Caco-2 (cell line): ENCODE results near the gene TBCC. TPM values are rescaled to one million over a fixed set of nuclear protein-coding genes. Genes with fewer than 3 reads are reported as not detected.
"Not testable (repeated sequence)": the region's sequence is repeated elsewhere in the genome, so short reads cannot be mapped to it uniquely, and the experiment has no call there.

Experiments
- BruUV-seq: library from RNA; stranded (reverse); fragments of 400-500 nt; replicated peaks from 2 replicates; lab custom pipeline; 2021; lab: Mats Ljungman, UMichigan
- CTCF ChIA-PET: fragments of 300-600 bp; sonication (Branson Sonifier 250); formaldehyde crosslinking; loops from one replicate; lab custom pipeline; 2022; ENCODE audit warnings: antibody characterized with exemption; lab: Charles Lee
- POLR2A ChIA-PET: fragments of 300-600 bp; sonication (Branson Sonifier 250); formaldehyde crosslinking; loops from one replicate; lab custom pipeline; 2022; ENCODE audit warnings: antibody characterized with exemption; lab: Charles Lee
- DNase-seq, 2 experiments: peaks; one replicate each; pipeline versions ENCODE4 v3.0.0 to v3.0.0-alpha.2; 2020 to 2022
- H3K27me3 ChIP-seq: replicated peaks from 2 replicates; pipeline ENCODE4 v1.6.0; 2011; ENCODE audit warnings: low read length; ENCODE audit not compliant: control insufficient read depth, insufficient read depth
- H3K36me3 ChIP-seq: 2 replicates; pipeline ENCODE4 v1.5.1; 2011; ENCODE audit warnings: low read length; ENCODE audit not compliant: control insufficient read depth, insufficient read depth
- H3K4me1 ChIP-seq: fragments of 250-450 bp; sonication (Bioruptor Pico); 2 replicates; pipeline ENCODE4 v1.5.1; 2020; ENCODE audit warnings: mild to moderate bottlenecking
- H3K4me3 ChIP-seq: 2 replicates; pipeline ENCODE4 v1.5.1; 2011; ENCODE audit warnings: low read depth, mild to moderate bottlenecking, control low read depth, low read length
- H3K9me3 ChIP-seq: fragments of 250-450 bp; sonication (Bioruptor Pico); 2 replicates; pipeline ENCODE4 v1.5.1; 2020; ENCODE audit warnings: mild to moderate bottlenecking, moderate library complexity
- H3K27ac Mint-ChIP-seq: one replicate; pipeline ENCODE4 v1.8.0; 2022; ENCODE audit warnings: mixed read lengths; ENCODE audit not compliant: unreplicated experiment
- H3K27me3 Mint-ChIP-seq: one replicate; pipeline ENCODE4 v1.8.0; 2022; ENCODE audit warnings: mixed read lengths; ENCODE audit not compliant: insufficient read depth, unreplicated experiment
- H3K36me3 Mint-ChIP-seq: one replicate; pipeline ENCODE4 v1.8.0; 2022; ENCODE audit warnings: mild to moderate bottlenecking, mixed read lengths; ENCODE audit not compliant: insufficient read depth, unreplicated experiment
- H3K4me1 Mint-ChIP-seq: one replicate; pipeline ENCODE4 v1.8.0; 2022; ENCODE audit warnings: low read depth, mixed read lengths; ENCODE audit not compliant: unreplicated experiment
- H3K4me3 Mint-ChIP-seq: one replicate; pipeline ENCODE4 v1.8.0; 2022; ENCODE audit warnings: mild to moderate bottlenecking, moderate library complexity, mixed read lengths; ENCODE audit not compliant: unreplicated experiment
- H3K9me3 Mint-ChIP-seq: one replicate; pipeline ENCODE4 v1.8.0; 2022; ENCODE audit warnings: mixed read lengths; ENCODE audit not compliant: unreplicated experiment
- intact Hi-C: fragments of 100-400 bp; cut with micrococcal nuclease; formaldehyde crosslinking; loops from one replicate; pipeline ENCODE4 v1.10.0; 2022; ENCODE audit not compliant: unreplicated experiment
- total RNA-seq: library from RNA; stranded (reverse); gene quantifications from 2 replicates; pipeline ENCODE4 v1.2.3, GENCODE V29; 2022
- TF ChIP-seq, protein P1 (sequence below), 2 experiments: fragments of 200-600 bp in 1 of 2; IDR thresholded peaks; 1 replicate in 1 of 2; 2 replicates in 1 of 2; pipeline versions ENCODE4 v1.5.1 to v1.8.0; 2011 to 2022; ENCODE audit warnings: antibody characterized with exemption in 1 of 2, control low read depth in 1 of 2, inconsistent platforms in 1 of 2, low read depth in 1 of 2, low read length in 1 of 2, mild to moderate bottlenecking in 1 of 2, moderate library complexity in 1 of 2; ENCODE audit not compliant: insufficient read depth in 1 of 2, severe bottlenecking in 1 of 2, unreplicated experiment in 1 of 2

Gene TBCC
- total RNA-seq, 1 experiment from 2014 or later, result 20.4 TPM

DNA sequence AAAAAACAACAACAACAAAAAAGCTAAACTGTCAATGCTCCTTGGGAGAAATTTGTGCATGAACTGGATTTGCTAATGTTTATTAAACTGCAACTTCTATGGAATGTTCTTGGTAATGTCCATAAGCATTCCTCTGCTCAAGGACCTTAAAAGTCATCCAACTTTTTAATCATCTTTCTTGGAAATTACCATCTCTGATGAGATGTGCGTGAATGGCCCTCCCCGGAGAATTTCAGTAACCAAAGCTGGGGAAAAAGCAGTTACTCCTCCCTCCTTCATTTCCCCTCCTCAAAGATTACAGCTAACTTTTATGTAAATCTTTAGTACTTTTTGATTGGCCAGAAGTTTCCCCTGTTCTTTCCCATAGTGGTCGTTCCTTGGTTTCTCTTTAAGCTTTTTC, 5.2 kb downstream of the TBCC start:
- Mint-ChIP-seq H3K36me3 (peaks cover 2% of the 10 kb centered on the region), H3K9me3 (no peaks in the 10 kb centered on the region), H3K27ac (no peak overlapping the region), H3K27me3 (no peaks in the 10 kb centered on the region), H3K4me1 (no peaks in the 10 kb centered on the region), H3K4me3 (no peak overlapping the region)
- BruUV-seq, result no TSS peak
- TF ChIP-seq, protein P1, sequence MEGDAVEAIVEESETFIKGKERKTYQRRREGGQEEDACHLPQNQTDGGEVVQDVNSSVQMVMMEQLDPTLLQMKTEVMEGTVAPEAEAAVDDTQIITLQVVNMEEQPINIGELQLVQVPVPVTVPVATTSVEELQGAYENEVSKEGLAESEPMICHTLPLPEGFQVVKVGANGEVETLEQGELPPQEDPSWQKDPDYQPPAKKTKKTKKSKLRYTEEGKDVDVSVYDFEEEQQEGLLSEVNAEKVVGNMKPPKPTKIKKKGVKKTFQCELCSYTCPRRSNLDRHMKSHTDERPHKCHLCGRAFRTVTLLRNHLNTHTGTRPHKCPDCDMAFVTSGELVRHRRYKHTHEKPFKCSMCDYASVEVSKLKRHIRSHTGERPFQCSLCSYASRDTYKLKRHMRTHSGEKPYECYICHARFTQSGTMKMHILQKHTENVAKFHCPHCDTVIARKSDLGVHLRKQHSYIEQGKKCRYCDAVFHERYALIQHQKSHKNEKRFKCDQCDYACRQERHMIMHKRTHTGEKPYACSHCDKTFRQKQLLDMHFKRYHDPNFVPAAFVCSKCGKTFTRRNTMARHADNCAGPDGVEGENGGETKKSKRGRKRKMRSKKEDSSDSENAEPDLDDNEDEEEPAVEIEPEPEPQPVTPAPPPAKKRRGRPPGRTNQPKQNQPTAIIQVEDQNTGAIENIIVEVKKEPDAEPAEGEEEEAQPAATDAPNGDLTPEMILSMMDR (IDR thresholded peaks at IDR 0.05; ENCODE audit: insufficient read depth in 1 of 2, low read depth in 1 of 2, low read length in 1 of 2, severe bottlenecking in 1 of 2, unreplicated experiment in 1 of 2), result no peak
- no peak for DNase-seq
- peaks cover 9% of the 10 kb centered on the region for H3K4me1 ChIP-seq
- no peak overlapping the region for H3K4me3 ChIP-seq
- POLR2A ChIA-PET, result interaction anchor here (0.6 kb wide), 1 partner anchor 148 kb away, joined by 3 read pairs; no protein-coding TSS in a partner anchor
- CTCF ChIA-PET, result no interaction called here
- intact Hi-C loops, result loop anchor here (10.0 kb wide), 1 partner anchor 176 kb away; the partner anchor contains the start of gene UBR2
- H3K9me3 ChIP-seq, result no peaks in the 10 kb centered on the region
- no peaks in the 10 kb centered on the region for H3K36me3 ChIP-seq
- H3K27me3 ChIP-seq, result no peaks in the 10 kb centered on the region

- CTCF ChIA-PET, result interaction anchor here (0.5 kb wide), 1 partner anchor 20 kb away, joined by 4 read pairs; no protein-coding TSS in a partner anchor
Observed at GRCh38 chr6:42735976-42736375, 9.9 kb downstream of the TBCC start.

DNA sequence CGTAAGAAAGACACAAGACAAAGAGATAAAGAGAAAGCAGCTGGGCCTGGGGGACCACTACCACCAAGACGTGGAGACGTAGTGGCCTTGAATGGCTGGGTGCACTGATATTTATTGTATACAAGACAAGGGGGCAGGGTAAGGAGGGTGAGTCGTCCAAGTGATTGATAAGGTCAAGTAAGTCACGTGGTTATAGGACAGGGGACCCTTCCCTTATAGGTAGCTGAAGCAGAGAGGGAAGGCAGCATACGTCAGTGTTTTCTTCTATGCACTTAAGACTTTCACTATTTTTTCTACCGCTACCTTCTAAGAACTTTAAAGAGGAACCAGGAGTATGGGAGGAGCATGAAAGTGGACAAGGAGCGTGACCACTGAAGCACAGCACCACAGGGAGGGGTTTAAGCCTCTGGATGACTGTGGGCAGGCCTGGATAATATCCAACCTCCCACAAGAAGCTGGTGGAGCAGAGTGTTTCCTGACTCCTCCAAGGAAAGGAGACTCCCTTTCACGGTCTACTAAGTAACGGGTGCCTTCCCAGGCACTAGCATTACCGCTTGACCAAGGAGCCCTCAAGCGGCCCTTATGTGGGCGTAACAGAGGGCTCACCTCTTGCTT, 11.9 kb downstream of the TBCC start:
- H3K4me3 Mint-ChIP-seq, H3K4me3 ChIP-seq, POLR2A ChIA-PET, H3K4me1 Mint-ChIP-seq, H3K4me1 ChIP-seq, DNase-seq, intact Hi-C loops, H3K36me3 Mint-ChIP-seq, H3K27ac Mint-ChIP-seq, H3K27me3 ChIP-seq, H3K36me3 ChIP-seq, H3K9me3 Mint-ChIP-seq, BruUV-seq, CTCF ChIA-PET, H3K27me3 Mint-ChIP-seq, H3K9me3 ChIP-seq: not testable (repeated sequence)

More at GRCh38 chr6:42735976-42736375, 9.9 kb downstream of the TBCC start:
- no peaks in the 10 kb centered on the region for H3K36me3 Mint-ChIP-seq
- no peaks in the 10 kb centered on the region for H3K9me3 ChIP-seq
- BruUV-seq, result no TSS peak
- intact Hi-C loops, result no loop called here
- no peak for DNase-seq
- H3K36me3 ChIP-seq, result no peaks in the 10 kb centered on the region
- H3K9me3 Mint-ChIP-seq, result no peaks in the 10 kb centered on the region
- TF ChIP-seq, protein P1 (IDR thresholded peaks at IDR 0.05; ENCODE audit: insufficient read depth in 1 of 2, low read depth in 1 of 2, low read length in 1 of 2, severe bottlenecking in 1 of 2, unreplicated experiment in 1 of 2), result no peak
- no peak overlapping the region for H3K27ac Mint-ChIP-seq
- H3K4me3 Mint-ChIP-seq, result no peak overlapping the region
- H3K4me1 ChIP-seq, result no peaks in the 10 kb centered on the region
- no peaks in the 10 kb centered on the region for H3K27me3 Mint-ChIP-seq
- H3K4me3 ChIP-seq, result no peak overlapping the region
- no peaks in the 10 kb centered on the region for H3K27me3 ChIP-seq
- POLR2A ChIA-PET, result no interaction called here
- H3K4me1 Mint-ChIP-seq, result no peaks in the 10 kb centered on the region
